NT2/D1 (cell line): Measurements from ENCODE around the gene ACBD6.

ENCODE experiments used
- SUZ12 ChIP-seq: IDR thresholded peaks from 2 replicates; pipeline ENCODE4 v1.6.1; 2011; ENCODE audit not compliant: insufficient read length, insufficient read depth; ENCODE audit errors: extremely low read depth
- YY1 ChIP-seq: IDR thresholded peaks from 2 replicates; pipeline ENCODE4 v1.6.1; 2011; ENCODE audit not compliant: insufficient read length, insufficient read depth

DNA sequence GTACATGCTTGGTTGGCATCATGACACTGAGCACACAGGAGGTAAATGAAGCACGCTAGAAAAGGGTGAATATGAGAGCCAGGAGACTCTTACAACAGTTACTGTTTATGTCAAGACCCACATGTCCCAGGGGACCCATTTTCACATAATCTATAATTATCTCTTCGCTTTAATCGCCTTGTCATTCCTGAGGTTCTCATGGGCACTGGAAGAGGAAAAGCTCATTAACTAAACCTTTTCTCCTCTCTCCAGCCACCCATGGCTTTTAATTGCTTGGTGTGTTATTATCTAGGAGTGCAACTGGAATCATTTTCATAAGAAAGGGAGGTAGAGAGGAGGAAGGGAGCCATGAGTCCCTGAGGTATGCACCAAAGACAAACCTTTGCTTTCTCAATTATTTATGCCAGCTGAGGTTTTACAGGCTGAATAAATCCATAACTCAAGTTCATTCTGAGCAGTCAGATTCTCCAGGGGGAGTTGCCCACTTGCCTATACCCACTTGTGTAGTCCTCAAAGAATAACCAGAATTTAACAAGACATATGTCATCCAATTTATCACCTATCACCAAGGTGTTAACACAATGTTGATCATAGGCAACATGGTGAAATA, 77.4 kb downstream of the ACBD6 start:
- TF ChIP-seq YY1, result no peak
- no peak for TF ChIP-seq SUZ12
